Endothelial cell of umbilical vein (primary cell): ENCODE data around the gene AGK. TPM values are rescaled to one million over a fixed set of nuclear protein-coding genes. Genes with fewer than 3 reads are reported as not detected.
A peak's percentile ranks its signal among the peaks of the same experiment; 100 is the strongest.

ENCODE experiments used
- BruUV-seq: library from RNA; stranded (reverse); fragments of 400-500 nt; replicated peaks from 2 replicates; lab custom pipeline; 2021; lab: Mats Ljungman, UMichigan
- CTCF ChIA-PET: fragments of 300-600, 350-600 bp; sonication (Branson Sonifier 250); formaldehyde crosslinking; loops from one replicate; lab custom pipeline; 2021; ENCODE audit warnings: antibody characterized with exemption, inconsistent platforms; lab: Charles Lee
- POLR2A ChIA-PET: fragments of 300-600, 350-600 bp; sonication (Branson Sonifier 250); formaldehyde crosslinking; loops from one replicate; lab custom pipeline; 2021; ENCODE audit warnings: antibody characterized with exemption, inconsistent platforms; lab: Charles Lee
- DNase-seq: peaks from one replicate; pipeline ENCODE4 v3.0.0-alpha.2; 2011; ENCODE audit warnings: low read depth, low spot score
- FAIRE-seq: peaks from 2 replicates; lab custom pipeline; 2011; peaks lifted over from hg19 to GRCh38; lab: Jason Lieb, UNC
- H2AFZ ChIP-seq: 2 replicates; pipeline ENCODE4 v1.6.0; 2012; ENCODE audit warnings: low read depth, low read length, control low read depth, inconsistent platforms
- H3K27ac ChIP-seq: 2 replicates; pipeline ENCODE4 v1.5.1; 2011; ENCODE audit warnings: low read depth, mild to moderate bottlenecking, control low read depth, low read length, moderate library complexity; ENCODE audit not compliant: insufficient read depth
- H3K27me3 ChIP-seq, 2 experiments: 2 replicates each; pipeline versions ENCODE4 v1.6.0 to v1.6.1; 2011; ENCODE audit warnings: low read length in 2 of 2, mixed read lengths in 1 of 2; ENCODE audit not compliant: control insufficient read depth in 2 of 2, insufficient read depth in 2 of 2
- H3K36me3 ChIP-seq, 2 experiments: 2 replicates in 1 of 2; 3 replicates in 1 of 2; pipeline ENCODE4 v1.5.1; 2011; ENCODE audit warnings: low read length in 2 of 2, mild to moderate bottlenecking in 1 of 2, moderate library complexity in 1 of 2; ENCODE audit not compliant: control insufficient read depth in 2 of 2, insufficient read depth in 2 of 2; ENCODE audit errors: extremely low read depth in 1 of 2
- H3K4me1 ChIP-seq: 3 replicates; pipeline ENCODE4 v1.5.1; 2011; ENCODE audit warnings: mild to moderate bottlenecking, low read length; ENCODE audit not compliant: control insufficient read depth, insufficient read depth; ENCODE audit errors: extremely low read depth
- H3K4me2 ChIP-seq: 2 replicates; pipeline ENCODE4 v1.6.1; 2011; ENCODE audit warnings: low read length, control low read depth, mixed read lengths; ENCODE audit not compliant: insufficient read depth
- H3K4me3 ChIP-seq, 3 experiments: fragments of 200-600 bp in 1 of 3; sonication (generic), shearing (Covaris generic) in 1 of 3; replicated peaks in 1 of 3; 2 replicates each; pipeline ENCODE4 v1.5.1; 2011 to 2016; ENCODE audit warnings: control low read depth in 3 of 3, low read length in 3 of 3, mild to moderate bottlenecking in 2 of 3, inconsistent platforms in 1 of 3, low read depth in 1 of 3, moderate library complexity in 1 of 3; ENCODE audit not compliant: insufficient read depth in 1 of 3
- H3K79me2 ChIP-seq: 2 replicates; pipeline ENCODE4 v1.6.0; 2012; ENCODE audit warnings: low read length, inconsistent platforms; ENCODE audit not compliant: control insufficient read depth, insufficient read depth
- H3K9ac ChIP-seq: replicated peaks from 2 replicates; pipeline ENCODE3; 2011; ENCODE audit warnings: low read length, control low read depth; ENCODE audit not compliant: insufficient read depth; ENCODE audit errors: extremely low read depth
- H3K9me1 ChIP-seq: replicated peaks from 3 replicates; pipeline ENCODE4 v1.6.0; 2011; ENCODE audit warnings: mild to moderate bottlenecking, low read length; ENCODE audit not compliant: control insufficient read depth, insufficient read depth; ENCODE audit errors: extremely low read depth
- H3K9me3 ChIP-seq: replicated peaks from 2 replicates; pipeline ENCODE4 v1.5.1; 2012; ENCODE audit warnings: low read length, inconsistent platforms; ENCODE audit not compliant: control insufficient read depth, insufficient read depth
- H4K20me1 ChIP-seq: replicated peaks from 2 replicates; pipeline ENCODE3; 2011; ENCODE audit warnings: mild to moderate bottlenecking, low read length; ENCODE audit not compliant: control insufficient read depth, insufficient read depth; ENCODE audit errors: extremely low read depth
- EZH2 ChIP-seq: IDR thresholded peaks from 2 replicates; pipeline ENCODE4 v1.6.1; 2012; ENCODE audit warnings: borderline replicate concordance, low read depth, mild to moderate bottlenecking, moderate library complexity, low read length, inconsistent platforms; ENCODE audit not compliant: severe bottlenecking
- FOS ChIP-seq: IDR thresholded peaks from 2 replicates; pipeline ENCODE4 v1.6.1; 2011; ENCODE audit warnings: mild to moderate bottlenecking, low read length, moderate library complexity, borderline replicate concordance; ENCODE audit not compliant: insufficient read depth
- GATA2 ChIP-seq: IDR thresholded peaks from 2 replicates; pipeline ENCODE4 v1.7.0; 2011; ENCODE audit warnings: low read depth, mild to moderate bottlenecking, moderate library complexity, mixed read lengths, low read length; ENCODE audit not compliant: insufficient read length, insufficient read depth
- JUN ChIP-seq: IDR thresholded peaks from 2 replicates; pipeline ENCODE4 v1.6.1; 2011; ENCODE audit warnings: borderline replicate concordance, low read depth; ENCODE audit not compliant: insufficient read length, insufficient read depth
- MYC ChIP-seq: IDR thresholded peaks from one replicate; pipeline ENCODE4 v1.6.1; 2011; ENCODE audit warnings: mild to moderate bottlenecking, low read depth, low read length
- POLR2A ChIP-seq: IDR thresholded peaks from 2 replicates; pipeline ENCODE4 v1.6.1; 2012; ENCODE audit warnings: low read depth, mild to moderate bottlenecking, control low read depth, low read length
- POLR2AphosphoS5 ChIP-seq: IDR thresholded peaks from 2 replicates; pipeline ENCODE4 v1.6.1; 2012; ENCODE audit warnings: low read depth, mild to moderate bottlenecking, control low read depth, low read length, moderate library complexity; ENCODE audit not compliant: insufficient read depth
- dilution Hi-C: fragments of 300-500 bp; cut with MboI; formaldehyde crosslinking; loops from one replicate; pipeline ENCODE4 v1.15.0; 2019; ENCODE audit warnings: low sequenced_read_pairs; ENCODE audit not compliant: extremely low pct_ligation_motif_present
- intact Hi-C: fragments of 100-400 bp; cut with micrococcal nuclease; formaldehyde crosslinking; loops from one replicate; pipeline ENCODE4 v1.10.0; 2022
- polyA plus RNA-seq, 4 experiments: library from polyadenylated mRNA; depleted of rRNA in 3 of 4; stranded (reverse) in 3 of 4; unstranded in 1 of 4; fragments of >200 nt; gene quantifications; 2 replicates each; pipeline versions ENCODE4 v1.2.1 to v1.2.3, GENCODE V29; 2011 to 2012; ENCODE audit warnings: missing spikeins in 1 of 4
- total RNA-seq: library from RNA; stranded (reverse); gene quantifications from 2 replicates; pipeline ENCODE4 v1.2.3, GENCODE V29; 2021
- TF ChIP-seq, protein P1 (sequence below), 2 donors: IDR thresholded peaks; 1 replicate in 1 of 2; 2 replicates in 1 of 2; pipeline ENCODE4 v1.5.1; 2011; ENCODE audit warnings: low read length in 2 of 2, mild to moderate bottlenecking in 2 of 2, moderate library complexity in 2 of 2, control low read depth in 1 of 2, inconsistent platforms in 1 of 2, low read depth in 1 of 2; ENCODE audit not compliant: insufficient read depth in 1 of 2; ENCODE audit errors: extremely low read depth in 1 of 2
- TF ChIP-seq, protein P2 (sequence below): IDR thresholded peaks from 2 replicates; pipeline ENCODE4 v1.6.1; 2011; ENCODE audit not compliant: insufficient read depth, insufficient read length

Gene AGK
- total and polyA plus RNA-seq, 2 donors (not counting 3 experiments of a cell fraction or from before 2014, with no cell fraction given): 23.6 to 34.3 TPM

DNA sequence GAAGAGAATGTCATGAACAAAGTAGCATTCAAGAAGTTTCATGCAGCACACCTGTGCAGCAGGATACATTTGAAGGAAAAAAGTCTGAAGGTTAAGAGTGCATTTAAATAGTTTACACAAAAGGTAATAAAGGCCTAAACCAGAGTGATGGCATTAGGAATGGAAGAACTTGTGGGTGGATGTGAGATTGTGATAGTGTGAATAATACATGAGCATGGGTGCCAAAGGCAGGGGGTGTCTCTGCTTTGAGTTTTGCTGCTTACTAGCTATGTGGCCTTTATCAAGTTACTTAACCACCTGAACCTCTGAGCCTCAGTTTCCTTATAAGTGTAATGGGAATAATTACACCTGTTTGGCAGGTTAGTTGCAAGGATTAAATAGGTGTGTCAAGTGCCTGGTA, 21.0 kb downstream of the AGK start:
- H3K4me2 ChIP-seq: no peak overlapping the region
- intact Hi-C loops (no loop called here), dilution Hi-C loops (no loop called here)
- no peaks in the 10 kb centered on the region for H3K27me3 ChIP-seq
- H3K27ac ChIP-seq: no peak overlapping the region
- H2AFZ ChIP-seq: no peak overlapping the region
- TF ChIP-seq, protein P1, sequence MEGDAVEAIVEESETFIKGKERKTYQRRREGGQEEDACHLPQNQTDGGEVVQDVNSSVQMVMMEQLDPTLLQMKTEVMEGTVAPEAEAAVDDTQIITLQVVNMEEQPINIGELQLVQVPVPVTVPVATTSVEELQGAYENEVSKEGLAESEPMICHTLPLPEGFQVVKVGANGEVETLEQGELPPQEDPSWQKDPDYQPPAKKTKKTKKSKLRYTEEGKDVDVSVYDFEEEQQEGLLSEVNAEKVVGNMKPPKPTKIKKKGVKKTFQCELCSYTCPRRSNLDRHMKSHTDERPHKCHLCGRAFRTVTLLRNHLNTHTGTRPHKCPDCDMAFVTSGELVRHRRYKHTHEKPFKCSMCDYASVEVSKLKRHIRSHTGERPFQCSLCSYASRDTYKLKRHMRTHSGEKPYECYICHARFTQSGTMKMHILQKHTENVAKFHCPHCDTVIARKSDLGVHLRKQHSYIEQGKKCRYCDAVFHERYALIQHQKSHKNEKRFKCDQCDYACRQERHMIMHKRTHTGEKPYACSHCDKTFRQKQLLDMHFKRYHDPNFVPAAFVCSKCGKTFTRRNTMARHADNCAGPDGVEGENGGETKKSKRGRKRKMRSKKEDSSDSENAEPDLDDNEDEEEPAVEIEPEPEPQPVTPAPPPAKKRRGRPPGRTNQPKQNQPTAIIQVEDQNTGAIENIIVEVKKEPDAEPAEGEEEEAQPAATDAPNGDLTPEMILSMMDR (IDR thresholded peaks at IDR 0.05; ENCODE audit: extremely low read depth in 1 of 2, insufficient read depth in 1 of 2, low read depth in 1 of 2, low read length in 2 of 2): no peak
- no peak for TF ChIP-seq FOS
- TF ChIP-seq GATA2: no peak
- no peak for TF ChIP-seq POLR2AphosphoS5
- H4K20me1 ChIP-seq: no peaks in the 10 kb centered on the region
- peaks cover 0 to 2% of the 10 kb centered on the region in 2 experiments for H3K36me3 ChIP-seq
- H3K79me2 ChIP-seq: peaks cover 3% of the 10 kb centered on the region
- no peaks in the 10 kb centered on the region for H3K9me3 ChIP-seq
- CTCF ChIA-PET: interaction anchor here (0.7 kb wide), 1 partner anchor 77 kb away, joined by 4 read pairs; no protein-coding TSS in a partner anchor
- DNase-seq (no peak), FAIRE-seq (no peak)
- H3K9ac ChIP-seq: no peak overlapping the region
- H3K9me1 ChIP-seq: no peaks in the 10 kb centered on the region
- H3K4me3 ChIP-seq: no peak overlapping the region
- BruUV-seq: no TSS peak
- POLR2A ChIA-PET: no interaction called here
- H3K4me1 ChIP-seq: no peaks in the 10 kb centered on the region

DNA sequence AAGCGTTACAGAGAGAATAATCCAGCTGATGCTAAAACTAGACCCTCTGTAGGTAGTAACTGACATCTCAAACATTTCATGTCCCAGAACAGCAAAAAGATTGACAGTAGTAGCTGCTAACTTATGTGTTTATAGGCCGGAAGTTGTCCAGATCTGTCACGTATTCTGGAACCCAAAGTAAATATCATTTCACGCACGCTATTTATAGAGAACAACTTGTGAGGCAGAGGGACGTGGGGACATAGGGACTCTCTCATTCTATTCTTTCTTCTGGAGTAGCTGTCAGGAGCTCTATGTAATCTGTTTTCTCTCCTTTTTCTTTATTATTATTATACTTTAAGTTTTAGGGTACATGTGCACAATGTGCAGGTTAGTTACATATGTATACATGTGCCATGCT, 22.3 kb downstream of the AGK start:
- no TSS peak for BruUV-seq
- dilution Hi-C loops (no loop called here), intact Hi-C loops (no loop called here)
- no peaks in the 10 kb centered on the region for H3K27me3 ChIP-seq
- ChIA-PET POLR2A (no interaction called here), CTCF (interaction anchor here (1.1 kb wide), 1 partner anchor 76 kb away, joined by 3 read pairs; no protein-coding TSS in a partner anchor)
- H3K4me3 ChIP-seq: no peak overlapping the region
- peaks cover 3% of the 10 kb centered on the region for H3K79me2 ChIP-seq
- H3K27ac ChIP-seq: no peak overlapping the region
- TF ChIP-seq MYC (no peak), POLR2A (no peak), EZH2 (no peak), GATA2 (no peak), POLR2AphosphoS5 (no peak), FOS (no peak), JUN (no peak)
- TF ChIP-seq, protein P1 (IDR thresholded peaks at IDR 0.05; ENCODE audit: extremely low read depth in 1 of 2, insufficient read depth in 1 of 2, low read depth in 1 of 2, low read length in 2 of 2): no peak
- TF ChIP-seq, protein P2, sequence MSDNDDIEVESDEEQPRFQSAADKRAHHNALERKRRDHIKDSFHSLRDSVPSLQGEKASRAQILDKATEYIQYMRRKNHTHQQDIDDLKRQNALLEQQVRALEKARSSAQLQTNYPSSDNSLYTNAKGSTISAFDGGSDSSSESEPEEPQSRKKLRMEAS: no peak
- FAIRE-seq: peak; percentile 12
- H3K9me3 ChIP-seq: no peaks in the 10 kb centered on the region
- peaks cover 0 to 2% of the 10 kb centered on the region in 2 experiments for H3K36me3 ChIP-seq
- no peak for DNase-seq
- no peak overlapping the region for H2AFZ ChIP-seq
- H4K20me1 ChIP-seq: no peaks in the 10 kb centered on the region
- H3K9me1 ChIP-seq: no peaks in the 10 kb centered on the region
- no peak overlapping the region for H3K9ac ChIP-seq
- no peak overlapping the region for H3K4me2 ChIP-seq
- H3K4me1 ChIP-seq: no peaks in the 10 kb centered on the region
